ENCODE results near the gene DAGLA. TPM values are rescaled to one million over a fixed set of nuclear protein-coding genes. Genes with fewer than 3 reads are reported as not detected.

Gene DAGLA
- total and polyA plus RNA-seq, 2 experiments from 2014 or later = 2.1 to 6.3 TPM

DNA sequence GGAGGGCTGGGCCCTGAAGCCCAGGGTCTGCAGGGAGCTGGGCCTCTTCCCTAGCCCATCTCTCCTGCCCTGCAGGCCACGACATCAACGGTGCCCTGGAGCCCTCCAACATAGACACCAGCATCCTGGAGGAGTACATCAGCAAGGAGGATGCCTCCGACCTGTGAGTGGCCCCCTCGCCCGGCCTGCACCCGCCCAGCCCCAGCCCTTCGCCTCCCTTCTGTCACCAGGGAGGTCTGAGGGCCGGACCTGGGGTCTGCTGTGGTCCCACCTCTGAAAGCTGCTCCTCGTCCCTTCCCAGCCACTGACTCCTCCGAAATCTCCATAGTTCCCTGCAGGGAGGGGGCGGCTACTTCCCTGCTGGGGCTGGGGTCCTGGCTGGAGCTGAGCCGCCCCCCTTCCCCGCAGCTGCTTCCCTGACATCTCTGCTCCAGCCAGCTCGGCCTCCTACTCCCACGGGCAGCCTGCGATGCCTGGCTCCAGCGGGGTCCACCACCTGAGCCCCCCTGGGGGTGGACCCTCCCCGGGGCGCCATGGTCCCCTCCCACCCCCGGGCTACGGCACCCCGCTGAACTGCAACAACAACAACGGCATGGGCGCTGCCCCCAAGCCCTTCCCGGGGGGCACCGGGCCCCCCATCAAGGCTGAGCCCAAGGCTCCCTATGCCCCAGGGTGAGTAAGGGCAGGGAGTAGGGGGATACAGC lies 85.5 kb downstream of the DAGLA start:
- peak overlapping the region; percentile 52 for H3K27ac ChIP-seq
- no peak for DNase-seq (ENCODE audit: low read depth in 1 of 2, low spot score in 1 of 2)
- TF ChIP-seq, protein P1, sequence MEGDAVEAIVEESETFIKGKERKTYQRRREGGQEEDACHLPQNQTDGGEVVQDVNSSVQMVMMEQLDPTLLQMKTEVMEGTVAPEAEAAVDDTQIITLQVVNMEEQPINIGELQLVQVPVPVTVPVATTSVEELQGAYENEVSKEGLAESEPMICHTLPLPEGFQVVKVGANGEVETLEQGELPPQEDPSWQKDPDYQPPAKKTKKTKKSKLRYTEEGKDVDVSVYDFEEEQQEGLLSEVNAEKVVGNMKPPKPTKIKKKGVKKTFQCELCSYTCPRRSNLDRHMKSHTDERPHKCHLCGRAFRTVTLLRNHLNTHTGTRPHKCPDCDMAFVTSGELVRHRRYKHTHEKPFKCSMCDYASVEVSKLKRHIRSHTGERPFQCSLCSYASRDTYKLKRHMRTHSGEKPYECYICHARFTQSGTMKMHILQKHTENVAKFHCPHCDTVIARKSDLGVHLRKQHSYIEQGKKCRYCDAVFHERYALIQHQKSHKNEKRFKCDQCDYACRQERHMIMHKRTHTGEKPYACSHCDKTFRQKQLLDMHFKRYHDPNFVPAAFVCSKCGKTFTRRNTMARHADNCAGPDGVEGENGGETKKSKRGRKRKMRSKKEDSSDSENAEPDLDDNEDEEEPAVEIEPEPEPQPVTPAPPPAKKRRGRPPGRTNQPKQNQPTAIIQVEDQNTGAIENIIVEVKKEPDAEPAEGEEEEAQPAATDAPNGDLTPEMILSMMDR (IDR thresholded peaks at IDR 0.05; ENCODE audit: low read depth, low read length) = no peak

DNA sequence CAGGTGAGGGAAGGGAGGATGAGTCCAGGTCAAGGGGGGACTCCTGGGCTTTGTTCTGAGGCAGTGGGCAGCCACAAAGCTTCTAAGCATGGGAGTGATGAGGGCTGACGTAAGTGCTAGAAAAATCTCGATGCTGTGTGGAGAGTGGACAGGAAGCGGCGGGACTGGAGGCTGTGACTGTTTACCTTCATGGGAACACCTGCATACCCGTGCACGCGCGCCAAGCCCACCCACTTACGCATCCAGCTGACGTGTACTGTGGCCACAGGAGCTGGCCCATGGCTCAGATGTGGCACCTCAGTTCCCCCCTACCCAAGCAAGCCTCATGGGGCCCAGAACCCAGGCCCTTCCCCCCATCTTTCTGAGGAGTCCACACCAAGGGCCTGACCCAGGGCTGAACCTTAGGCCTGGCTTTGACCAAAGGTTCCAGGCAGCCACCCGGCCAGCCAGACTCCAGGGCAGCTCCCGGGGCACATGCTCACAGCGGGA lies 86.2 kb downstream of the DAGLA start:
- Histone ChIP-seq H3K4me1 (ENCODE audit: low read depth) (peaks cover 45% of the 10 kb centered on the region), H3K36me3 (no peaks in the 10 kb centered on the region), H3K9me3 (ENCODE audit: low read depth) (no peaks in the 10 kb centered on the region), H3K27me3 (no peaks in the 10 kb centered on the region), H3K27ac (peak overlapping the region; percentile 52), H3K4me3 (no peak overlapping the region)
- TF ChIP-seq, protein P1 (IDR thresholded peaks at IDR 0.05; ENCODE audit: low read depth, low read length) = no peak
- no peak for DNase-seq (ENCODE audit: low read depth in 1 of 2, low spot score in 1 of 2)

More for the DNA sequence above, 85.5 kb downstream of the DAGLA start:
- Histone ChIP-seq H3K27me3 (no peaks in the 10 kb centered on the region), H3K4me3 (no peak overlapping the region), H3K36me3 (no peaks in the 10 kb centered on the region), H3K4me1 (ENCODE audit: low read depth) (peaks cover 45% of the 10 kb centered on the region), H3K9me3 (ENCODE audit: low read depth) (no peaks in the 10 kb centered on the region)

DNA sequence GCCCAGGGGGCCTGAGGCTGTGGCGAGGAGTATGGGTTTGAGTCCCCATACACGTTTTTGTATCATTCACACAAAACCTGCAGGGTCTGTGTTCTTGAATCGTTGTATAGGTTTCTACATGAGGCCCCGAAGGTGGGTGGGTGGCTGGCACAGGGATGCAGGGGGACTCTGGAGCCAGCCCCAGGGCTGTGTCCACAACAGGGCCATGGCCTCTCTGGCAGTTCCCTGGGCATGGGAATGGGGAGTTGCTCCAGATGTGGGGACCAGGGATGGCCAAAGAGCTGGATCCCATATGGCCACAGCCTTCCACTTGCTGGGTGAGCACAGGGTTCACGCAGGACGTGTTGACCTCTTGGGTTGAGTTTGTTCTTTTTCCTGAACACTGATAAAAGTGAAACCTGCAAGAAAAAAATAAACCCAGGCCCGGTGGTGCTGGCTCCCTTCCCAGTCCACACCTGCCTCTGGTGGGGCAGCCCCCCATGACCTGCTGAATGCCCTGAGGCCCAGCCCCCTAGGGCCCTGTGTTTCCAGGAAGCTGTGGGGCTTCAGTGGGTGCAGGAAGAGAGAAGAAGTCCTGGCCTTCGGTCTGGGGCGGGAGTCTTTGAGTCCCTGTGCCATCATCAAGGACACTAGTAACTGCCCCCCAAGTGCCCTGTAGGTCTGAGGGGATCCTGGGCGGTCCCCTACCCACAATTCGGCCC lies 88.3 kb downstream of the DAGLA start:
- peak overlapping the region; percentile 94 for H3K27ac ChIP-seq
- TF ChIP-seq, protein P1 (IDR thresholded peaks at IDR 0.05; ENCODE audit: low read depth, low read length) = no peak

DNA sequence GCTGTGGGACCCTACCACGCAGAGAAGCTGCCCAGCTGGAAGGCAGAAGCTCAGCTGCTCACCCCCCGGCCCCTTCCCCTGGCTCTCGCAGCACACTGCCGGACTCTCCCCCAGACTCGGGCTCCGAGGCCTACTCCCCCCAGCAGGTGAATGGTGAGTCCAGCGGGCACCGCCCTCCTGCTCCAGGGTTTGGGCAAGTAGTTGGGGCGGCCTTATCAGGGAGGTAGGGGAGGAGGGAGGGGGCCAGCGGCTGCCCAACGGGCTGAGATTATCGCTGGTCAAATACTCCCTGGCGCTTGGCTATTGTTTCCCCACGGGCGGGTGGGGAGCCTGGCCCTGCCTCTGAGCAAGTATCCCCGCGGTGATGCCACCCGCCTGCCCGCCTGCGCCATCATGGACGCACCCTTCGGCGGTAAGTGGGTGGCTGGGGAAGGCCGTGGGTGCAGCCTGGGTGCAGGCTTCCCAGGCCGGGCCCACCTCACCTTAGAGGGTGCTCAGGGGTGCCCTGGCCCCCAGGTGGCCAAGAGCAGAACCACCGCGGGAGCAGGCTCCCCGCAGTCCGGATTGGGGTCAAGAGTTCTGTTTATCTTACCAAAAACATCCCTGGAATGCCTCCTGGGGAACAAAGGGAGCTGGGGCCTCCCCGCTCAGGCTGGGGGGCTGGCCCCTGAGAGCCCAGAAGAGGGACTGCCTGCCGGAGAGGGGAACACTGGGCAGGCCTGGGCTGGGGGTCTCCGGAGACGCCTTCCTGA lies 89.2 kb downstream of the DAGLA start:
- TF ChIP-seq, protein P1 (IDR thresholded peaks at IDR 0.05; ENCODE audit: low read depth, low read length) = peak; percentile 56
- Histone ChIP-seq H3K36me3 (no peaks in the 10 kb centered on the region), H3K27me3 (no peaks in the 10 kb centered on the region), H3K4me3 (no peak overlapping the region), H3K4me1 (ENCODE audit: low read depth) (peaks cover 55% of the 10 kb centered on the region), H3K9me3 (ENCODE audit: low read depth) (no peaks in the 10 kb centered on the region), H3K27ac (peak overlapping the region; percentile 94)
- DNase-seq (ENCODE audit: low read depth in 1 of 2, low spot score in 1 of 2) = peak; percentile 71 to 76

More for the DNA sequence above, 88.3 kb downstream of the DAGLA start:
- Histone ChIP-seq H3K9me3 (ENCODE audit: low read depth) (no peaks in the 10 kb centered on the region), H3K27me3 (no peaks in the 10 kb centered on the region), H3K36me3 (no peaks in the 10 kb centered on the region), H3K4me3 (no peak overlapping the region), H3K4me1 (ENCODE audit: low read depth) (peaks cover 50% of the 10 kb centered on the region)
- DNase-seq (ENCODE audit: low read depth in 1 of 2, low spot score in 1 of 2) = no peak

DNA sequence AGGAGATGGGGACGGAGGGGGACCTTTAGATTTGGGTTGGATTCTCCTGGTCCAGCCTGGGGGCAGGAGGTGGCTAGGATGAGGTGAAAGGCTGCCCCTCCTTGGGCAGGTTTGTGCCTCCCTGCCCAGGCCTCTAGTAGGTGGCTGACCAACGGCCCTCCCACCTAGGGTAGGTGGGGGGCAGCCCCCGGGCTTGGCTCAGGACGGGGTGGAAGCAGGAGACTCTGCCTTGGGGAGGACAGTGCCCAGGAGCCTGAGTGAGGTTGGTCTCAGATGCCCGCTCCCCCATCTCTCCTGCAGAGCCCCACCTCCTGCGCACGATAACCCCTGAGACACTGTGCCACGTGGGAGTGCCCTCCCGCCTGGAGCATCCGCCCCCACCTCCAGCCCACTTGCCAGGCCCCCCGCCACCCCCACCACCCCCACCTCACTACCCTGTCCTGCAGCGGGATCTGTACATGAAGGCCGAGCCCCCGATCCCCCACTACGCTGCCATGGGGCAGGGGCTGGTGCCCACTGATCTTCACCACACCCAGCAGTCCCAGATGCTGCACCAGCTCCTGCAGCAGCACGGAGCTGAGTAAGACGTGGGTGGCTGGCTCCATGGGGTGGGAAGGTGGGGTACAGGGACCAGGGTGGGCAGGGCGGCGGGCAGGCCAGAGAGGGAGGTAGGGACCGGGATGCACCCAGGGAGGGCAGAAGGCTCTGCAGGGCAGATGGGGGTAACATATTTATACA lies 89.9 kb downstream of the DAGLA start:
- no peaks in the 10 kb centered on the region for H3K9me3 ChIP-seq (ENCODE audit: low read depth)

More for the DNA sequence above, 89.9 kb downstream of the DAGLA start:
- TF ChIP-seq, protein P1 (IDR thresholded peaks at IDR 0.05; ENCODE audit: low read depth, low read length) = no peak
- DNase-seq (ENCODE audit: low read depth in 1 of 2, low spot score in 1 of 2) = no peak
- H3K4me1 ChIP-seq (ENCODE audit: low read depth) = peaks cover 48% of the 10 kb centered on the region
- no peaks in the 10 kb centered on the region for H3K27me3 ChIP-seq
- H3K27ac ChIP-seq = peak overlapping the region; percentile 94
- H3K4me3 ChIP-seq = no peak overlapping the region
- no peaks in the 10 kb centered on the region for H3K36me3 ChIP-seq
